GM19463 (cell line): ENCODE data around the gene TTLL1.
"Not testable (repeated sequence)": the region's sequence is repeated elsewhere in the genome, so short reads cannot be mapped to it uniquely, and the experiment has no call there.

ENCODE experiments used
- ATAC-seq: cut with Tn5 transposase; IDR thresholded peaks from one replicate; pipeline ENCODE4 v1.9.1; 2021; ENCODE audit warnings: mild to moderate bottlenecking, moderate library complexity; ENCODE audit not compliant: unreplicated experiment

TTLL1 gene

DNA sequence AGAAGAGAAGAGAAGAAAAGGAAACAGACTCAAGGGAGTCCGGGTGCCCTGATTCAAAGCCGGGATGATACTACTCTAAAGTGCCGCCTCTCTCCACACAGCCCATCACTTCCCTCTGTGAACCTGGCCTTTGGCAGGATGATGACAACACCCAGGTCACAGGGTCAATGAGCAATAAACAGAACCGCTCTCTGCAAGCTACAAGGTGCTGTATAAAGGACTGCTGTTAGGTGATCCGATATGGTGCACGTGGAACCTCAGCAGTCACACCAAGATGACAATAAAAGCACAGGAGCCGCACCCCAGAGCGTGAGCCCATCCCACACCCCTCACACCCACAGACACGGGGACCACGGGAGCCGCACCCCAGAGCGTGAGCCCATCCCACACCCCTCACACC, 10.7 kb downstream of the TTLL1 start:
- no peak for ATAC-seq

- no peak for ATAC-seq
These were observed 11.9 kb downstream of the TTLL1 start for GRCh38 chr22:43077121-43077877.

GRCh38 chr22:43066844-43067385, 22.3 kb downstream of the TTLL1 start:
- ATAC-seq, result no peak

DNA sequence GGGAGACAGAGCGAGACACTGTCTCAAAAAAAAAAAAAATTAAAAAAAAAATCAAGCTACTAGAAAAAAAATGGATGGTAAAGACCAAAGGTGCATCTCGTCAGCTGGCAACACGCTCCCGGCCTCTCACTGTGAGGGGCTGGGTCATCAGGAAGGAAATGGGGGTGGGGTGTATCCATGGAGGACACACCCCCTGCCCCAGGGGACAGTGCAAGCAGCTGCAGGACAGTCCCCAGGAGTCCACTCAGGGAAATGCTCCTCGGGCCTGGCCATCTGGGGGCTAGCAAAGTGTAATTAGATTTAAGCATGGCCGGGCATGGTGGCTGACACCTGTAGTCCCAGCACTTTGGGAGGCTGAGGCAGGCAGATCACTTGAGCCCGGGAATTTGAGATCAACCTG, 23.1 kb downstream of the TTLL1 start:
- ATAC-seq, result no peak

GRCh38 chr22:43060183-43060582, 29.0 kb downstream of the TTLL1 start:
- no peak for ATAC-seq

GRCh38 chr22:43057641-43058040, 31.6 kb downstream of the TTLL1 start:
- ATAC-seq, result no peak

- ATAC-seq, result no peak
These were observed 36.0 kb downstream of the TTLL1 start for GRCh38 chr22:43053176-43053575.

- ATAC-seq, result no peak
These were observed 38.2 kb downstream of the TTLL1 start for GRCh38 chr22:43050995-43051394.

- ATAC-seq, result no peak
These were observed 41.6 kb downstream of the TTLL1 start for GRCh38 chr22:43047605-43048004.

DNA sequence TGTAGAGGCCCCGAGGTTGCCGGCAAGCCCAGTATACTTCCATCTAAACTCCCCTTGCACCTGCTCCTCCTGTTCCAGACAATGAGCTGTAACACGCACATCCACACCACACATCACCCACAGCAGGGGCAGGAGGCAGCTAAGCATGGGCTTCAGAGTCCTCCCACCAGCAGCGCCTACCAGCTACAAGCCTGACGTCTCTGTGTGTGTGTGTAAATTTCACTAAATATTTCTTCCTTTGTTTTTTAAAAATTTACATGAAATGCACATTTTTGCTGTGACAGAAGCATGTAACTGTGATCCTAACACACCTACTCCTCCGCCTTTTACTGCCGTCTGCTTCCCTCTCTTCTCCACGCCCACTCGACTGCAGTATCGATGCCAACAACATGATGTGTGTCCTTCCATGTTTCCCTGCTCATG, 44.9 kb downstream of the TTLL1 start:
- ATAC-seq, result no peak

DNA sequence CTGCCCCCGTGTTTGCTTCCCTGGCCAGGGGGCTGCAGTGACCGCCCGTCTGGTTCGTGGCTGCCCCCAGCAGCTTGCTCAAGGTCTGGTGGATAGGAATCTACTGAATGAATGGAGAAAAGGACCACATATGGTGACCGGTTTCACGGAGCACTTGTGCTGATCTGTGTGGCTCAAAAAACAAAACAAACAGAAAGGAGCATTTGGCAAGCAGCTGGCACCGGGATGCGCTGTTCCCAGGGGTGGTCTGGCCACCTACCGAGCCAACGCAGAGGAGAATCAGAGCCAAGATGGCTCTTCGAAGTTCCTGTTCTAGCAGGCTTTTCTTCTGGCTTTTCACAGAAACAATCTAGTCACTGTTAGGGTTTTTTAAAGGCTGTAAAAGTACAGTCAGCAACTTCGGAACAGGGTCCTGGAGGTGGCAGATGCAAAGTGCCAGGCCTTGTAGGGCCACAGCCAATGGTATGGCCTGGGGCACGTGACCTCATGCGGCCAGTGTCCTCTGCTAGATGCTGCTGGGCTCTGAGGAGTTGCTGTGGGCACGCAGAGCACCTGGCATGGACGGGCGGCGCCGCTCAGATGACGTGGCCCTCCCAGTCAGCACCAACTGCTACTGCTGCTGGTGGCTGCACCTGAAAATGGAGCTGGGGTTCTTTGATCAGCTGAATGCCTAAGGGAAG, 47.0 kb downstream of the TTLL1 start:
- no peak for ATAC-seq

- ATAC-seq, result no peak
These were observed 49.4 kb downstream of the TTLL1 start for GRCh38 chr22:43039800-43040199.

- no peak for ATAC-seq
These were observed 50.9 kb downstream of the TTLL1 start for GRCh38 chr22:43038325-43038724.

GRCh38 chr22:43036282-43036829, 52.8 kb downstream of the TTLL1 start:
- ATAC-seq, result no peak

- no peak for ATAC-seq
These were observed 53.9 kb downstream of the TTLL1 start for GRCh38 chr22:43035250-43035649.

GRCh38 chr22:43031617-43032016, 57.6 kb downstream of the TTLL1 start:
- ATAC-seq, result no peak

DNA sequence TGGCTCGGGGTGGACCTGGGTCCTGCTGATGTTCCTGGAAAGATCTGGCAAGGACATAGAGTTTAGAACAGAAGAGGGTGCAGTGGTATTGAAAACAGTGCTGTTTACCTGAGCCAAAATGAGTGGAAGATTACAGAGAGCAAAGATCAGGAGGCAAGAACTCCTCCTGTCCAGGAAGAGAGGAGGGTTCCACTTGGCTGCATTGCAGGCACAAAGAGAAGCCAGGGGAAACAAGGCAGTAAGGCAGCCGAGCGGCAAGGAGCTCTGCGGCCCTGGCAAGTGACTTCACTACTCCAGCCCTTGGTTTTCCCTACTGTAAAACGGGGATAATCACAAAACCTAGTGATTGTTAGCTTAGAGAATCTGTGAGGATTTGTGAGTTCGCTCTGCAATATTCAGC, 70.6 kb downstream of the TTLL1 start:
- ATAC-seq, result no peak

GRCh38 chr22:43017525-43018460, 71.4 kb downstream of the TTLL1 start:
- no peak for ATAC-seq

- not testable (repeated sequence) for ATAC-seq
These were observed 73.0 kb downstream of the TTLL1 start for GRCh38 chr22:43016150-43016549.

DNA sequence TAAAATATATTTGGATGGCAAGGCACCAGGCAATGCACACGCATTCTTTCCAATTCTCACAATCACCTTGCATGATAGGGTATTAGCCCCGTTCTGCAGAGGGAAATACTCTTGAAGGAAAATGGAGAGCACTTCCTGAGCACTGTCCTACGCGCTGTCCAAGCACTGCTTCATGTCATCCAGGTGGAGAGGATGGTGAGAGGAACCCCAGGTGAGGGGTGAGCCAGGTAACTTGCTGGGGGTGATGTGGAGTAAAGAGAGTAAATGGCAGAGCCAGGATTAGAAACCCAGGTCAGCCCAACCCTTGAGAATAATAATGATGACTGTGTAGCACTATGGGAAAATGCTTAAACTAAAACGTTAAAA, 73.5 kb downstream of the TTLL1 start:
- ATAC-seq, result no peak
